ENCODE measurements around the gene CIAO3.

DNA sequence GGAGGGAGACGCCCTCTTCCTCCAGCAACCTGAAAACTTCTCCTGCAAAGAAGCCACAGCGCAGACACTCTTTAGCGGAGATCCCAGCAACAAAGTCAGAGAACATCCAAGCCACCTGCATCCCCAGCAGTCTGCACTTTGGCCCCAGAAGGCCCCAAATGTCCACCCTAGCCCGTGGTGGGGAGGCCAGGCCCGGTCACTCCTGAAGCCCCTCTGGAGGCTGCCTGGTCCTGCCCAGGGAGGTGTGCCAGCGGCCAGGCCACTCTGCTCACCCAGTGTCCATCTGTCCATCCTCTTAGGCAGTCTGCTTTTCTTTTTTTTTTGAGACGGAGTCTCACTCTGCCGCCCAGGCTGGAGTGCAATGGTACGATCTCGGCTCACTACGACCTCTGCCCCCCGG lies 8.5 kb downstream of the CIAO3 start:
- TF ChIP-seq EP300 (conservative IDR thresholded peaks at IDR 0.05; ENCODE audit: poor library complexity, severe bottlenecking) (no peak), EZH2 (IDR thresholded peaks at IDR 0.05; ENCODE audit: borderline replicate concordance, insufficient read depth, low read length, poor library complexity, severe bottlenecking) (no peak), POLR2AphosphoS5 (IDR thresholded peaks at IDR 0.05) (no peak)
- TF ChIP-seq, protein P1, sequence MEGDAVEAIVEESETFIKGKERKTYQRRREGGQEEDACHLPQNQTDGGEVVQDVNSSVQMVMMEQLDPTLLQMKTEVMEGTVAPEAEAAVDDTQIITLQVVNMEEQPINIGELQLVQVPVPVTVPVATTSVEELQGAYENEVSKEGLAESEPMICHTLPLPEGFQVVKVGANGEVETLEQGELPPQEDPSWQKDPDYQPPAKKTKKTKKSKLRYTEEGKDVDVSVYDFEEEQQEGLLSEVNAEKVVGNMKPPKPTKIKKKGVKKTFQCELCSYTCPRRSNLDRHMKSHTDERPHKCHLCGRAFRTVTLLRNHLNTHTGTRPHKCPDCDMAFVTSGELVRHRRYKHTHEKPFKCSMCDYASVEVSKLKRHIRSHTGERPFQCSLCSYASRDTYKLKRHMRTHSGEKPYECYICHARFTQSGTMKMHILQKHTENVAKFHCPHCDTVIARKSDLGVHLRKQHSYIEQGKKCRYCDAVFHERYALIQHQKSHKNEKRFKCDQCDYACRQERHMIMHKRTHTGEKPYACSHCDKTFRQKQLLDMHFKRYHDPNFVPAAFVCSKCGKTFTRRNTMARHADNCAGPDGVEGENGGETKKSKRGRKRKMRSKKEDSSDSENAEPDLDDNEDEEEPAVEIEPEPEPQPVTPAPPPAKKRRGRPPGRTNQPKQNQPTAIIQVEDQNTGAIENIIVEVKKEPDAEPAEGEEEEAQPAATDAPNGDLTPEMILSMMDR (IDR thresholded peaks at IDR 0.05; ENCODE audit: poor library complexity, severe bottlenecking), result no peak
- TF ChIP-seq, protein P2, sequence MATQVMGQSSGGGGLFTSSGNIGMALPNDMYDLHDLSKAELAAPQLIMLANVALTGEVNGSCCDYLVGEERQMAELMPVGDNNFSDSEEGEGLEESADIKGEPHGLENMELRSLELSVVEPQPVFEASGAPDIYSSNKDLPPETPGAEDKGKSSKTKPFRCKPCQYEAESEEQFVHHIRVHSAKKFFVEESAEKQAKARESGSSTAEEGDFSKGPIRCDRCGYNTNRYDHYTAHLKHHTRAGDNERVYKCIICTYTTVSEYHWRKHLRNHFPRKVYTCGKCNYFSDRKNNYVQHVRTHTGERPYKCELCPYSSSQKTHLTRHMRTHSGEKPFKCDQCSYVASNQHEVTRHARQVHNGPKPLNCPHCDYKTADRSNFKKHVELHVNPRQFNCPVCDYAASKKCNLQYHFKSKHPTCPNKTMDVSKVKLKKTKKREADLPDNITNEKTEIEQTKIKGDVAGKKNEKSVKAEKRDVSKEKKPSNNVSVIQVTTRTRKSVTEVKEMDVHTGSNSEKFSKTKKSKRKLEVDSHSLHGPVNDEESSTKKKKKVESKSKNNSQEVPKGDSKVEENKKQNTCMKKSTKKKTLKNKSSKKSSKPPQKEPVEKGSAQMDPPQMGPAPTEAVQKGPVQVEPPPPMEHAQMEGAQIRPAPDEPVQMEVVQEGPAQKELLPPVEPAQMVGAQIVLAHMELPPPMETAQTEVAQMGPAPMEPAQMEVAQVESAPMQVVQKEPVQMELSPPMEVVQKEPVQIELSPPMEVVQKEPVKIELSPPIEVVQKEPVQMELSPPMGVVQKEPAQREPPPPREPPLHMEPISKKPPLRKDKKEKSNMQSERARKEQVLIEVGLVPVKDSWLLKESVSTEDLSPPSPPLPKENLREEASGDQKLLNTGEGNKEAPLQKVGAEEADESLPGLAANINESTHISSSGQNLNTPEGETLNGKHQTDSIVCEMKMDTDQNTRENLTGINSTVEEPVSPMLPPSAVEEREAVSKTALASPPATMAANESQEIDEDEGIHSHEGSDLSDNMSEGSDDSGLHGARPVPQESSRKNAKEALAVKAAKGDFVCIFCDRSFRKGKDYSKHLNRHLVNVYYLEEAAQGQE (IDR thresholded peaks at IDR 0.05; ENCODE audit: borderline replicate concordance), result no peak
